DMS153 (cell line): ENCODE data around the gene MAGI2.

Source experiments
- DNase-seq: peaks from one replicate; lab custom pipeline; 2025; lab: John Stamatoyannopoulos, UW

The MAGI2 gene

GRCh38 chr7:79301419-79301818 is 152.0 kb downstream of the MAGI2 start:
- no peak for DNase-seq

DNA sequence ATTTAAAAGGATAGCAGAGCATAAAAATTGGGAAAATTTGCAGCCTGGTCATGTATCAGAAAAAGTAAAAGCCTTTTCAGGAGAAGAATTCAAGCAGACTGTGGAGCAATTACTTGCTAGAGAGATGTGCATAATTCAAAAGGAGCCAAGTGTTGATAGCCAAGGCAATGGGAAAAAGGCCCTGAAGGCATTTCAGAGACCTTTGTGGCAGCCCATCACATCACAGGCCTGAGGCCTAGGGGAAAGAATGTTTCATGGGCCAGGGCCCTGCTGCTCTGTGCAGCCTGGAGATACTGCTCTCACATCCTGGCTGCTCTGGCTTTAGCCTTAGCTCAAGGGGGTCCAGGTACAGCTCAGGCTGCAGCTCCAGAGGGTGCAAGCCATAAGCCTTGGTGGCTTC is 152.9 kb downstream of the MAGI2 start:
- no peak for DNase-seq

DNA sequence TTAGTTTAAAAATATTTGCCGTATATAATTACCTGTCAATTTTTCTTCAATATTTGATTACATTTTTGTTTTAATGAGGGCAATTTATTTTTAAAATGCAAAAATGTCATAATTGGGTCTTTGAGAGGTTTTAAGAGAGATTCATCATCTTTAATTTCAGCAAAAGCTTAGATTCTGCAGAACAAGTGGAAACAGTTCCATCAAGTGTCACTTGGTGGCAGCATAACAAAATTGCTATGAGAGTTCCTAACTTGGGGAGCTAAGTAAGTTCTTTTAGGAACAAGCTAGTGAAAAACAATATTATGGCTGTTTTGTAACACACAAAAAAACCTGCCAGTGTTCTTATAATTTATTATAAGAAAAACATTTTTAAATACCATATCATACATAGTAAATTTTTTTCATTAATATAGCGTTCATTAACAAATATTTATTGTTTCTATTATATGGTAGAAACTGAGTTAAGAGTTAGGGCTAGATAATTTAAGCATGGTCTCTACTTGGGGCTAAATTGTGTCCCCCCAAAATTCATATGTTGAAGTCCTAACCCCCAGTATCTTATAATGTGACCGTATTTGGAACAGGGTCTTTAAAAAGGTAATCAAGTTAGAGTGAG is 155.2 kb downstream of the MAGI2 start:
- DNase-seq, result peak; percentile 5

- no peak for DNase-seq
These were observed 156.7 kb downstream of the MAGI2 start for GRCh38 chr7:79296553-79297320.

- DNase-seq, result peak; percentile 92
These were observed 159.8 kb downstream of the MAGI2 start for GRCh38 chr7:79293655-79294142.

- DNase-seq, result no peak
These were observed 160.6 kb downstream of the MAGI2 start for GRCh38 chr7:79292834-79293233.

DNA sequence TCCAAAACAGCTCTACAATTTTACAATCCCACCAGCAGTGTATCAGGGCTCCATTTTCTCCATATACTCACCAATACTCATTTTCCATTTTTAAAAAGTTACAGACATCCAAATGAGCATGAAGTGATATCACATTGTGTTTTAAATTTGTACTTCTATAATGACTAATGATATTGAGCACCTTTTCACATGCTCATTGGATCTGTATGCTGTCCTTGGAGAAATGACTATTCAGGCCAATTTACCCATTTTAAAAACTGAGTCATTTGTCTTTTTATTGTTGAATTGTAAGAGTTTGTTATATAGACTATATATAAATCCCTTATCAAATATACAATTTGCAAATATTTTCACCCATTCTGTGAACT is 162.0 kb downstream of the MAGI2 start:
- DNase-seq, result no peak

GRCh38 chr7:79290841-79291497 is 162.5 kb downstream of the MAGI2 start:
- no peak for DNase-seq

- no peak for DNase-seq
These were observed 163.1 kb downstream of the MAGI2 start for GRCh38 chr7:79290398-79290797.

- DNase-seq, result no peak
These were observed 164.8 kb downstream of the MAGI2 start for GRCh38 chr7:79288655-79289054.

DNA sequence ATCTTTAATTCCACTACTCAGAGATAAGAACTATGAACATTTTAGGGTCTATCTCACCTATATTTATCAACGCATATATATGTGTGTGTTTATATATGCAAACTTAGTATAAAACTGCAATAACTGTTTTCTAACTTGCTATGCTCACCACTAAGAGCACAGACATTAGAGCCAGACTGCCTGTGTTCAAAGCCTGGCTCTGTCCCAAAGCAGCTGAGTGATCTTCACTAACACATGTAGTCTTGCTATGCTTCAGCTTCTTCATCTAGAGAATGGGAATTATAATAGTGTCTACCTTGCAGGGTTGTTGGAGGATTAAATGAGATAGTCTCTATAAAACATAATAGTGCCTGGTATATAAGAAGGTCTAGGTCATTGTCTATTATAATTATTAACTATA is 165.5 kb downstream of the MAGI2 start:
- no peak for DNase-seq

- no peak for DNase-seq
These were observed 167.3 kb downstream of the MAGI2 start for GRCh38 chr7:79286181-79286580.

- no peak for DNase-seq
These were observed 167.7 kb downstream of the MAGI2 start for GRCh38 chr7:79285756-79286155.

GRCh38 chr7:79284211-79284610 is 169.3 kb downstream of the MAGI2 start:
- no peak for DNase-seq

DNA sequence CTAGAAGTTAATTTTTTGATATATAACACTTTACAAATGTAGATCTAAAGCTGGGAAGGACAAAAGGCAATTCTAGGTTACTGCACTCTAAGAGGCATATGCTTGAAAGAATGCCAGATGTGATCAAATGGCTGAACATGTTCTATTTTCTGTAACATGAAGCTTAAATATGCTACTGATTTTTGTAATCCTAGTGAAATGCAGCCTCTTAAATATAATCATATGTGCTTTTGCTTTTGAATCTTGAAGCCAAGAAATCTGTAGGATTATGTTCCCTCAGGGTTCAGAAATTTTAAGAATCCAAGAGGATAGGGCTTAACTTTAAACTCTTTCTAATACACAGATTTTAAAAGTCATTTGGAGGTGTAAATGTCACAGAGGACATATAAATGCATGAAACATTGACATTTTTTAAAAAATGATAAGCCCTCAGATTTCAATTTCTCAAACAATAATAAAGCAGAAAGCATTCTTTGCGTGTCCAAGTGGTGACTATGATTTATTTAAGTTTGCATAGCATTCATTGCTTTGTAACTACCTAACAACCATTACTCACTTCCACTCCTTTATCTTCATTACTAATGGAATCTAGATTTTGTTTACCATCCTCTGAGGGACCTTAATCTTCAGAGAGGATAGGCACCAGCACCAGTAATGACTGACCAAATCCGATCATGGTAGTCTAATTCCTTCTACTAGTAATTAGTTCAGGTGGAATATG is 170.4 kb downstream of the MAGI2 start:
- DNase-seq, result no peak

GRCh38 chr7:79282070-79282694 is 171.3 kb downstream of the MAGI2 start:
- DNase-seq, result no peak

DNA sequence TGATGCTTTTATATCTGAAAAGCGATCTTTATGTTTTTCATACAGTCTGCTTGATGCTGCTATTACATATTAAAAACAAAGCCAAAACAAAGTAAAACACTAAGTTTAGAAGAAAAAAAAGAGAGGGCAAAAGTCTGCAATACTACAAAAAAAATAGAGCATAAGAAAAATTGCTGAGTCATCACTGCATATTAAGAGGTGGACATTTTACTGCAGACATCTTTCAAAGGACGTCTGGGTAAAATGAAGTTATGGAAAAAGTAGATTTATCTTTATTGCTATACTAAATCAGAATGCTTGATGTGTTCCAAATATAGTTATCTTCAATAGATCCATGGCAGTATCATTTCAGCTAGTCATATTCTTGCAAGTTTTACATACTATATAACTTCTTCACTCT is 172.0 kb downstream of the MAGI2 start:
- no peak for DNase-seq

- no peak for DNase-seq
These were observed 180.5 kb downstream of the MAGI2 start for GRCh38 chr7:79272938-79273337.

- peak; percentile 4 for DNase-seq
These were observed 181.3 kb downstream of the MAGI2 start for GRCh38 chr7:79272066-79272669.

GRCh38 chr7:79268730-79269129 is 184.7 kb downstream of the MAGI2 start:
- DNase-seq, result peak; percentile 53

- DNase-seq, result no peak
These were observed 194.6 kb downstream of the MAGI2 start for GRCh38 chr7:79258826-79259225.

DNA sequence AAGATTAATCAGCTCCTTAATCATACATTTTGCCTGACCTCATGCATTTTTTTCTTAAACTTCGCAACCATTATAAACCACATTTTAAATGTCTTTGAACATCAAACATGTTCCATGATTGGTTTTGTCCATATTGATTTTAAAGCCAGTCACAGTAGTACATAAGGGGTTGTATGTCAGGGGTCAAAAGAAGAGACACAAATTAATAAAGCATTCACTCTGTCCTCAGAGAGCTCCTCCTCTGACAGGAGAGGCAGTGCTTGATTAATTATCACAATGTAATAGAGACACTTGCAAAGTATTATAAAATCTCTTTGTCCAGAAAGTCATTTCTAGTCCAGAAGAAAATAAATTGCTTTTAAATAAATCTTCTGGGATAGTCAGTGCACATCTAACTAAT is 195.5 kb downstream of the MAGI2 start:
- no peak for DNase-seq
